HEK293T (cell line): ENCODE measurements around the gene MPND.

ENCODE experiments used
- CTCF ChIA-PET: fragments of 350-600 bp; formaldehyde crosslinking; extraction: SDS; loops from one replicate; lab custom pipeline; 2021; ENCODE audit warnings: antibody characterized with exemption, inconsistent platforms; lab: Yijun Ruan, JAX
- POLR2A ChIA-PET: fragments of 350-600 bp; formaldehyde crosslinking; extraction: SDS; loops from one replicate; lab custom pipeline; 2020; ENCODE audit warnings: antibody characterized with exemption, inconsistent platforms; lab: Yijun Ruan, JAX
- DNase-seq: peaks from one replicate; pipeline ENCODE4 v3.0.0; 2012; ENCODE audit warnings: mixed read lengths; ENCODE audit errors: extremely low spot score
- ARNT ChIP-seq: fragments of 450-650 bp; IDR thresholded peaks from 2 replicates; pipeline ENCODE4 v1.6.1; 2017; ENCODE audit warnings: mild to moderate bottlenecking
- BHLHE40 ChIP-seq: fragments of 450-650 bp; IDR thresholded peaks from 2 replicates; pipeline ENCODE4 v1.6.1; 2016; ENCODE audit warnings: mild to moderate bottlenecking, moderate library complexity, borderline replicate concordance
- CTBP1 ChIP-seq: fragments of 450-650 bp; IDR thresholded peaks from 2 replicates; pipeline ENCODE4 v1.6.1; 2016; ENCODE audit warnings: borderline replicate concordance
- ELF4 ChIP-seq: fragments of 450-650 bp; IDR thresholded peaks from 2 replicates; pipeline ENCODE4 v1.6.1; 2017; ENCODE audit warnings: antibody characterized with exemption
- FOXA1 ChIP-seq: fragments of 450-650 bp; IDR thresholded peaks from 2 replicates; pipeline ENCODE4 v1.6.1; 2016; ENCODE audit warnings: mild to moderate bottlenecking
- FOXK2 ChIP-seq: fragments of 450-650 bp; IDR thresholded peaks from 2 replicates; pipeline ENCODE4 v1.6.1; 2016; ENCODE audit warnings: mild to moderate bottlenecking
- FOXM1 ChIP-seq: fragments of 450-650 bp; IDR thresholded peaks from 2 replicates; pipeline ENCODE4 v1.6.1; 2017; ENCODE audit warnings: mild to moderate bottlenecking, borderline replicate concordance
- HDGF ChIP-seq: fragments of 450-650 bp; IDR thresholded peaks from 2 replicates; pipeline ENCODE4 v1.6.1; 2017; ENCODE audit warnings: antibody characterized with exemption, borderline replicate concordance
- L3MBTL2 ChIP-seq: fragments of 450-650 bp; conservative IDR thresholded peaks from 2 replicates; pipeline ENCODE4 v1.6.1; 2016; ENCODE audit warnings: mild to moderate bottlenecking
- LEF1 ChIP-seq: fragments of 450-650 bp; IDR thresholded peaks from 2 replicates; pipeline ENCODE4 v1.6.1; 2017; ENCODE audit warnings: mild to moderate bottlenecking, borderline replicate concordance
- NFRKB ChIP-seq: fragments of 450-650 bp; IDR thresholded peaks from 2 replicates; pipeline ENCODE4 v1.6.1; 2016; ENCODE audit warnings: mild to moderate bottlenecking, moderate library complexity
- PKNOX1 ChIP-seq: fragments of 450-650 bp; IDR thresholded peaks from 2 replicates; pipeline ENCODE4 v1.6.1; 2016
- SP1 ChIP-seq: fragments of 450-650 bp; IDR thresholded peaks from 2 replicates; pipeline ENCODE4 v1.6.1; 2017
- SUZ12 ChIP-seq: fragments of 450-650 bp; IDR thresholded peaks from 2 replicates; pipeline ENCODE4 v1.6.1; 2016; ENCODE audit warnings: mild to moderate bottlenecking
- TARDBP ChIP-seq: fragments of 450-650 bp; IDR thresholded peaks from 2 replicates; pipeline ENCODE4 v1.6.1; 2016
- ZNF384 ChIP-seq: fragments of 450-650 bp; IDR thresholded peaks from 2 replicates; pipeline ENCODE4 v1.6.1; 2016

Gene MPND

DNA sequence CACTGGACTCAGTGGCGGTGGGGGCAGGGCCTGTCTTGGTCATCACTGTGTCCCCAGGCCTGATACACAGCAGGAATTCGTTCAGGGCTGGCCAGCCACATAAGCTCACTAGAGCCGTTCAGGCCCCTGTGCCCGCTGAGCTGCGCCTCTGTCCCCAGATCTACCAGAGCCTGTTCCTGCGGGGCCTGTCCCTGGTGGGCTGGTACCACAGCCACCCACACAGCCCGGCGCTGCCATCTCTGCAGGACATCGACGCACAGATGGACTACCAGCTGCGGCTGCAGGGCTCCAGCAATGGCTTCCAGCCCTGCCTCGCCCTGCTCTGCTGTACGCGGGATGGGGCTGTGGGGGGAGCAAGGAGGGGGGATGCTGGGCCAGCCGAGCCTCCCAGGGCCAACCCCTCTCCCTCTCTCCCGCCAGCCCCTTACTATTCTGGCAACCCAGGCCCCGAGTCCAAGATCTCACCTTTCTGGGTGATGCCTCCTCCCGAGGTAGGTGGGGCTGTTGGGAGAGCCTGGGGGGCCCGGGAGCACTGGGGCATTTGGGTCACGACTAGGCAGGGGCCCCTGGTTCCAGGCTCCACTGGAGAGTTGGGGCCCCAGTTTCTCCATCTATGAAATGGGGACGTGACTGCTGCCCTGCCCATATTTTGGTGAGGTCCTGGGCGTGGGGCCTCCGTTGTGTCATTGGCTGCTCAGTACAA is 13.9 kb downstream of the MPND start:
- ChIA-PET CTCF (interaction anchor here (0.6 to 1.0 kb wide), 3 partner anchors 15 to 90 kb away, joined by 3 read pairs; no protein-coding TSS in a partner anchor), POLR2A (interaction anchor here (0.7 to 4.1 kb wide), 2 partner anchors 8 to 14 kb away, joined by 3 to 17 read pairs; partner anchors contain the start of gene MPND)
- DNase-seq: no peak
- no peak for TF ChIP-seq FOXK2
- TF ChIP-seq TARDBP: no peak
- no peak for TF ChIP-seq LEF1
- no peak for TF ChIP-seq BHLHE40
- no peak for TF ChIP-seq FOXM1
- no peak for TF ChIP-seq SUZ12
- TF ChIP-seq L3MBTL2: no peak
- no peak for TF ChIP-seq FOXA1
- TF ChIP-seq ELF4: no peak
- TF ChIP-seq NFRKB: no peak
- TF ChIP-seq HDGF: no peak
- TF ChIP-seq SP1: no peak
- TF ChIP-seq PKNOX1: no peak
- TF ChIP-seq CTBP1: no peak
- TF ChIP-seq ZNF384: no peak
- TF ChIP-seq ARNT: no peak

DNA sequence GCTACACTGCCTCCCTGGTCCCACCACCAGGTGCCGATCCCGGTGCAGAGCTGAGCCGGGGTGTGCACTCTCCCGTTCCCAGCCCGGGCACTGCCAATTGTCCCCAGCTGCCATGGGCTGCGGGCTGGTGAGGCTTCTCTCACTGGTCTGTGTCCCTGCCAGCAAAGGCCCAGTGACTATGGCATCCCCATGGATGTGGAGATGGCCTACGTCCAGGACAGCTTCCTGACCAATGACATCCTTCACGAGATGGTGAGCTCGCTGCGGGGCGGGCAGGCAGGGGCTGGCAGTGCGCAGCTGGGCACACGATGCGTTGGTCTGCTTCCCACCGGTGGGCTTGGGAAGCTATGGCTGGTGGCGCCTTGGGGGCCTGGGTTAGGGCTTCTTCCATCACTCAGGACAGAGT is 14.6 kb downstream of the MPND start:
- CTCF ChIA-PET: interaction anchor here (0.6 to 1.0 kb wide), 2 partner anchors 15 to 90 kb away, joined by 3 read pairs; no protein-coding TSS in a partner anchor

GRCh38 chr19:4358709-4359626 is 15.6 kb downstream of the MPND start:
- ChIA-PET POLR2A (interaction anchor here (4.1 kb wide), 1 partner anchor 16 kb away, joined by 17 read pairs; the partner anchor contains the start of gene MPND), CTCF (interaction anchor here (1.0 to 1.1 kb wide), 2 partner anchors 91 to 92 kb away, joined by 3 to 5 read pairs; no protein-coding TSS in a partner anchor)
- TF ChIP-seq FOXA1: no peak
- TF ChIP-seq ELF4: no peak
- no peak for TF ChIP-seq ZNF384
- DNase-seq: no peak

More for the DNA sequence above, 14.6 kb downstream of the MPND start:
- DNase-seq: no peak
- TF ChIP-seq ELF4: 0 out of 2 replicates have a peak, but pooled peaks have one; percentile 15
- no peak for TF ChIP-seq CTBP1
- POLR2A ChIA-PET: interaction anchor here (4.1 kb wide), 1 partner anchor 15 kb away, joined by 17 read pairs; the partner anchor contains the start of gene MPND

DNA sequence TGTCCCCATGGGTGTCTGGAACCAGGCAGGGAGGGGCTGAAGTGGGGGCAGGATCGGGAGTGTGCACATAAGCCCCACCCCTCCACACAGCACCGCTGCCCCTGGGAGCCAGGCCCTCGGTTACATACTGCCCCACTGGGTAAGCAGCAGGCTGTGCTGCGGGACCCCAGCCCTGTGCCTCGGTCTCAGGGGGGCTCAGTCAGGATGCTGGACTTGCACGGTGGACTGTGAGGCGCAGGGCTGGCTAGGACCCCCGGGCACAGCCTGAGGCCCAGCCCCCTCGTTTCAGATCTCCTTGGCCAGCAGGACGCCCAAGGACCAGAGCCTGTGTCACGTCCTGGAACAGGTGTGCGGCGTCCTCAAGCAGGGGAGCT is 16.3 kb downstream of the MPND start:
- no peak for TF ChIP-seq SP1
- TF ChIP-seq FOXK2: no peak
- TF ChIP-seq NFRKB: no peak
- TF ChIP-seq LEF1: no peak
- no peak for TF ChIP-seq CTBP1
- TF ChIP-seq TARDBP: no peak
- no peak for TF ChIP-seq HDGF
- no peak for TF ChIP-seq PKNOX1
- no peak for TF ChIP-seq ARNT
- no peak for TF ChIP-seq ELF4
- TF ChIP-seq FOXA1: no peak
- DNase-seq: no peak
- ChIA-PET CTCF (interaction anchor here (0.6 kb wide), 1 partner anchor 65 kb away, joined by 3 read pairs; no protein-coding TSS in a partner anchor), POLR2A (interaction anchor here (4.1 kb wide), 1 partner anchor 16 kb away, joined by 17 read pairs; the partner anchor contains the start of gene MPND)

DNA sequence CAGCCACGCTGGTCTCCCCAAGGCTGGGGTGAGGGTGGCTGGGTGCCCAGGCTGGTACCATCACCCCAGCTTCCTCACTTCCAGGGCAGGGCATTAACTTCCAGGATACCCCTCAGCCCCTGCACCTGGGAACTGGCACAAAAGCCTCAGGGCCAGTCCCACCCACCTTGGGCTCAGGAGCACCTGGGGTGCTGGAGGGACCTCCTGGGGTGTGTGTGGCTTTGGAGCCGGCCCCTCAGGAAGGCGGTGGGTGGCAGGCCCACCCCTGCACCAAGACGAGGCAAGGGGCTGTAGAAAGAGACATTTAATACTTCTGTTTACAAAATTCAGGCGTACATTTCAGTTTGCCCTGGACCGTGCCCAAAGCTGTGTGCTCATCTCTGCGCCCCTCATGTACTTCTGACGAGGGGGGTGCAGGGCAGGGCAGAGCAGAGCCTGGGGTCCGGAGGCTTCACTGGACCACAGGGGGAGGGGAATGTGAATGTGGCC is 16.8 kb downstream of the MPND start:
- ChIA-PET POLR2A (interaction anchor here (4.1 kb wide), 1 partner anchor 17 kb away, joined by 17 read pairs; the partner anchor contains the start of gene MPND), CTCF (interaction anchor here (0.6 kb wide), 1 partner anchor 64 kb away, joined by 3 read pairs; no protein-coding TSS in a partner anchor)
- DNase-seq: no peak
- TF ChIP-seq ZNF384: no peak
- TF ChIP-seq ARNT: no peak
- no peak for TF ChIP-seq FOXA1
- no peak for TF ChIP-seq CTBP1
- TF ChIP-seq TARDBP: no peak
- no peak for TF ChIP-seq FOXM1

DNA sequence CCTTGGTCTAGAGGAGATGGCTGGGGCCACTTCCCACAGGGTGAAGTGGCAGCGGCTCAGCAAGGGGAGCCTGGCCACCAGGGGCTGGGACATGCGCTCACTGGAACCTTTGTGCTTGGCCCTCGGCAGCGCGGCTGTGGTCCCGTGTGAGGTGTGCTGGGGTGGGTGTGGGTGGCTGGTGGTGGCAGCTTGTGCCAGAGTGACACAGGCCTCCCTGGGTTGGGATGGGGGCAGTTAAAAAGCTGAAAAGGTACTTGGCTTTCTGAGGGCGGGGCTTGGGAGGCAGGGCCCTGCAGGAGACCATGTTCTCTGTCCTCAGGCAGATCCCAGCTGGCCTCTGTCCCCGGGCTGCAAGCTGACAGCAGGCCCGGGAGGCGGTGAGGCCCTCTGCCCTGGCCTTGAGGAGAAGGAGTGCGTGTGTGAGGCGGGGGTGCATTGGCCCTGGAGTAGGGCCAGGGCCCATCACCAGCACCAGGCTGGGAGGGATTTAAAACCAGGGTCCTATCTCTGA is 17.3 kb downstream of the MPND start:
- no peak for DNase-seq
- TF ChIP-seq LEF1: no peak
- no peak for TF ChIP-seq ELF4
- TF ChIP-seq ARNT: no peak
- no peak for TF ChIP-seq NFRKB
- TF ChIP-seq FOXA1: no peak
- TF ChIP-seq FOXM1: no peak
- TF ChIP-seq FOXK2: no peak
- no peak for TF ChIP-seq L3MBTL2
- no peak for TF ChIP-seq HDGF
- no peak for TF ChIP-seq SUZ12
- TF ChIP-seq PKNOX1: no peak
- no peak for TF ChIP-seq SP1
- no peak for TF ChIP-seq BHLHE40
- TF ChIP-seq TARDBP: no peak
- no peak for TF ChIP-seq ZNF384
- no peak for TF ChIP-seq CTBP1
- CTCF ChIA-PET: interaction anchor here (1.7 kb wide), 1 partner anchor 8 kb away, joined by 7 read pairs; no protein-coding TSS in a partner anchor
- POLR2A ChIA-PET: interaction anchor here (4.1 kb wide), 1 partner anchor 17 kb away, joined by 17 read pairs; the partner anchor contains the start of gene MPND
